GM10266 (cell line): ENCODE results near the gene MAPK10.
A peak's percentile ranks its signal among the peaks of the same experiment; 100 is the strongest.

Source experiments
- DNase-seq: peaks from one replicate; pipeline ENCODE4 v3.0.0; 2012; ENCODE audit errors: extremely low spot score
- CTCF ChIP-seq: IDR thresholded peaks from 2 replicates; pipeline ENCODE4 v1.5.1; 2012; ENCODE audit warnings: mild to moderate bottlenecking, low read depth; ENCODE audit not compliant: control insufficient read depth, insufficient read depth; ENCODE audit errors: missing control alignments

Gene MAPK10

GRCh38 chr4:86247320-86247719, 112.5 kb downstream of the MAPK10 start:
- no peak for DNase-seq
- TF ChIP-seq CTCF = no peak

GRCh38 chr4:86243750-86244149, 116.1 kb downstream of the MAPK10 start:
- TF ChIP-seq CTCF = no peak
- DNase-seq = no peak

GRCh38 chr4:86242677-86243076, 117.2 kb downstream of the MAPK10 start:
- DNase-seq = no peak
- TF ChIP-seq CTCF = no peak

- no peak for DNase-seq
- no peak for TF ChIP-seq CTCF
These were observed 124.3 kb downstream of the MAPK10 start for GRCh38 chr4:86235549-86235948.

GRCh38 chr4:86233681-86234080, 126.2 kb downstream of the MAPK10 start:
- no peak for TF ChIP-seq CTCF
- no peak for DNase-seq

GRCh38 chr4:86233090-86233489, 126.8 kb downstream of the MAPK10 start:
- TF ChIP-seq CTCF = no peak

GRCh38 chr4:86223472-86223871, 136.4 kb downstream of the MAPK10 start:
- TF ChIP-seq CTCF = peak; percentile 35
- DNase-seq = no peak

More at GRCh38 chr4:86233090-86233489, 126.8 kb downstream of the MAPK10 start:
- DNase-seq = no peak
